ENCODE results near the gene SH3D21. TPM values are rescaled to one million over a fixed set of nuclear protein-coding genes. Genes with fewer than 3 reads are reported as not detected.

SH3D21 gene
- polyA plus RNA-seq (ENCODE audit: insufficient read length in 10 of 10): 1 to 10 TPM; 1.8 to 5.1 (median 3.1) TPM
- long read RNA-seq, donor 1, partial matches to known transcripts: 46 of 46 reads
- long read RNA-seq, donor 1, other reads (novel, unspliced or antisense): 0 of 46 reads
- long read RNA-seq, donor 2: 0 reads
- long read RNA-seq, donor 3: 0 reads
- long read RNA-seq, donor 4: 0 reads
- long read RNA-seq, donor 5: 0 reads
- long read RNA-seq, donor 6: 0 reads
- long read RNA-seq, donor 7: 0 reads
- long read RNA-seq, donor 8, partial matches to known transcripts: 6 of 75 reads
- long read RNA-seq, donor 8, other reads (novel, unspliced or antisense): 69 of 75 reads
- long read RNA-seq, donor 9: 0 reads

DNA sequence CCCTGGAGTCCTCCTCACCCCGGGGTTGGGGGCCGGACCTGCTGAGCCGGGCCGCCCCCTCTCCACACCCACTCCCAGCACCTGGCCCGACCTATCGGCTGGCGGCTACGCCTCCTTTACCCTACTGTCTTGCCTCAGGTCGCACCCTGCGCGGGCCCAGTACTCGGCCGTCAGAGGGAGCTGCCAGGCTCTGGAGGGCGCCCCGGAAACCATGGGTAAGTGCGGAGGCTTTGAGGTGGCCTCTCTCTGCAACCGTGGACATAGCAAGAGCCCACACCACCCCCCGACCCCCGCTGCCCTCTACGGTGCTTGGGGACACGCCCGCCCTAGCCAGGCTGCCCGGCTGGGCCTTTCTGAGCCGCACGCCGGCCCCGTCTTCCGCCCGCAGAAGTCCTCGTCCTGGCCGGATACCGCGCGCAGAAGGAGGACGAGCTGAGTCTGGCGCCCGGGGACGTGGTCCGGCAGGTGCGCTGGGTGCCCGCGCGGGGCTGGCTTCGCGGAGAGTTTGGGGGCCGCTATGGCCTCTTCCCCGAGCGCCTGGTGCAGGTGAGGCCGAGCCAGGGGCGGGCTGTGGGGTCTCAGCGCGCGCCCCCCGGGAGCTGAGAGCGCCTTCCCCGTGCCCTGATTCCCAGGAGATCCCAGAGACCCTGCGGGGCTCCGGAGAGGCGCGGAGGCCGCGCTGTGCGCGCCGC, at the start of gene SH3D21:
Gene SH3D21 (plus strand): TSS at position 159 of the 692 bp plus-strand sequence. CDS start 53 bp downstream, at position 212.
- no peak for DNase-seq

DNA sequence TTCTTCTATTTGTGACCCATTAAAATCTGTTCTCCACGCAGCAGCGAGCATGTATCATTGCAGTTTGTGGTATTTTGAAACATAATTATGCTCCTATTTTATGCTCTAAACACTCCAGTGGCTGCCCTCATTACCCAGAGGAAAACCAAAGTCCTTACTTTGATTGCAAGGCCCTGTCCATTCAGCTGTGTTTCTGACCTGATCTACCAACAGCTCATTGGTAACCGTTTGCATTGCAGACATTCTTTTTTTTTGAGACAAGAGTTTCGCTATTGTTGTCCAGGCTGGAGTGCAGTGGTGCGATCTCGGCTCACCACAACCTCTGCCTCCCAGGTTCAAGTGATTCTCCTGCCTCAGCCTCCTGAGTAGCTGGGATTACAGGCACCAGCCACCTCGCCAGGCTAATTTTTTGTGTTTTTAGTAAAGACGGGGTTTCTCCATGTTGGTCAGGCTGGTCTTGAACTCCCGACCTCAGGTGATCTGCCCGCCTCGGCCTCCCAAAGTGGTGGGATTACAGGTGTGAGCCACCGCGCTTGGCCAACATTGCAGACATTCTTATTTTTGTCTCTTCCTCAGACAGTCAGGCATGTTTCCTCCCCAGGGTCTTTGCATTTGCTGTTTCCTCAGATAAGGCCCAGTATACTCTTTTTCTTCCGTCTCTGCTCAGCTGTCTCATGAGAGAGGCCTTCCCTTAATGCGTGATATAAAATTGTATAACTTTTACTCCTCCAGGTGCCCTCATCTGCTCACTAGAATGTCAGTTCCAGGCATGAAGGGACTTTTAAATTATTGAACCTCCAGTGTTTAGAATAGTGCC, 49.4 kb upstream of the SH3D21 start:
- DNase-seq: no peak

DNA sequence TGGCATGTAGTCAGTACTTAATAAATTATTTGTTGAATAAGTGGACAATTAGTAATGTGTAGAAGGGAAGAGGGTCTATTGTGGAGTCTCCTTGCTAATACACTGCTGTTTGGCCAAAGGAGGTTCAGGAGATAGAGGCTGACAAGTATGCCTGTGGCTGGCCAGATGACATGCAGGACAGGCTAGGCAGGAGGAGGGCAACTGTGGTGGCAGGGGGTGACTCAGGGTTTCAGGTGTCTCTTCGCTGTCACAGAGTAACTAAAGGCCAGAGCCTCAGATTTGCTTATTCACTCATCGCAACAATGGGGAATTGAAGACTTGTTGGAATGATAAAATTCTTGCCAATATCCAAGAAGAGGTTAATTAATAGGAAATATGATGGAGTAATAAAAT, 48.8 kb upstream of the SH3D21 start:
- DNase-seq: no peak

DNA sequence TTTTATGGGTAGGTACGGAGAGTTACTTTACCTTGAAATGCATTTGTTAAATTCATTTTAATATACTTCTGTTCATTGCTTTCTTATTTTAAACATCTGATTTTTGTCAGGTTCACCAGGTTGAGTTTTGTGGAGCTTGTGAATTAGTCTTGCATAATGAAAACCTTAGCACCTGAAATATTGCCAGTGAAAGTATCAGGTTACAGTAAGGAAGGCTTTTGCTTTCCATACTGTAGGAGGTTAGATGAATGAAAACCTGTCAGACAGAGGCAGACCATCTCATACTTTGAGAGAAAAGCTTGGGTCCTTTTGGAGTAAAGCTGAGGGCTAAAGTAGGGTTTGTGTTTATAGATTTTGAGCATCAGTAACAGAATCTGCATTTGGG, 47.2 kb upstream of the SH3D21 start:
- no peak for DNase-seq

DNA sequence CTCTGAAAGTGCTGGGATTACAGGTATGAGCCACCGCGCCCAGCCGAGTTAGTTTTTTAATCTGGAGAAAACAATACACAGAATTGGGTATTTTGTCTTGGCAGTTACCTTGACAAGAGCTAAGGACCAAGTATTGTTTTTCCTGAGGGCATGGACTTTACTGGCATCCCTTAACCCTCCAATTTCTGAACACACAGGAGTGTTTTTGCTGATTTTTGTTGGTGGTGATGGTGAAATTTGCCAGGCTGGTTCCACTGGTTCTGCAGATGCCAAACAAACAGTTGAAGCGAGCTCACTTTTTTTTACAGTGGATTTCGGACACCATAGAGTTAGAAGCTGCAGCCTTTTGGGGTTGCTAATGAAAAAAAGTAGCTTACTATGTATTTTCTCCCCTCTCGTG, 37.2 kb upstream of the SH3D21 start:
- DNase-seq: no peak

GRCh38 chr1:36269408-36269838, 36.7 kb upstream of the SH3D21 start:
- no peak for DNase-seq

DNA sequence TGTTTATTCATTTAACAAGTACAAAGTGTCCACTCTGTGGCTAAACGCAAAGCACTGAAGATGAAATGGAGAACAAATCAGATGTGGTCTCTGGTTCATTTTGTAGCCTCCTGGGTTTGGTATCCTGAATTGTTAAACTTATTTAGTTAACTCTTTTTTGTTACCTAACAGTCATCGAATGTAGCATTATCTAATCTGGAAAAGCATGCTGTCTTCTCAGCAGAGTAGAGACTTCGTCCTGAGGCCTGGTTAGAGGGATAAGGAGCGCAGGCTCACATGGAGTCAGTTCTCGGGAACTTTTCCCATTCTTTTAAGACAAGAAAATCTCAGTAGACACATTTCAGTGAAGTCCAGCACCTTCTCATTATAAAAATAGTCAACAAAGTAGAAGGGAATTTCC, 33.1 kb upstream of the SH3D21 start:
- no peak for DNase-seq

DNA sequence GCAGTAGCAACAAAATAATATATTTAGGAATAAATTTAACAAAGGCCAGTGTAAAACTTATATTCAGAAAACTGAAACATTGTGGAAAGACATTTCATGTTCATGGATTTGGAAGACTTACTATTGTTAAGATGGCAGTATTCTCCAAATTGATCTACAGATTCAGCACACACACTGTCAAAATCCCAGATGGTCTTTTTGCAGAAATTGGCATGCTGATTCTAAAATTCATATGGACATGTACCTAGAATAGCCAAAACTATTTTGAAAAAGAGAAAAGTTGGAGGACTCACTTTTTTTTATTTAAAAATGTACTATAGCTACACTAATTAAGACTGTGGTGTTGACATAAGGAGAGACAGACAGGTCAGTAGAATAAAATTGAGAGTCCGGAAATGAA, 32.0 kb upstream of the SH3D21 start:
- no peak for DNase-seq

DNA sequence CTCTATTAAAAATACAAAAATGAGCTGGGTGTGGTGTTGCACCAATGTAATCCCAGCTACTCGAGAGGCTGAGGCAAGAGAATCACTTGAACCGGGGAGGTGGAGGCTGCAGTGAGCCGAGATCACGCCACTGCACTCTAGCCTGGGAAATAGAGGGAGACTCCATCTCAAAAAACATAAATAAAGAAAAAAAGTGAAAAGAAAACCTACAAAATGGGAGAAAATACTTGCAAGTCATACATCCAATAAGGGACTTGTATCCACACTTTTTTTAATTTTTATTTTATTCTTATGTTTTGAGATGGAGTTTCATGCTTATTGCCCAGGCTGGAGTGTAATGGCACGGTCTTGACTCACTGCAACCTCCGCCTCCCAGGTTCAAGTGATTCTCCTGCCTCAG, 29.5 kb upstream of the SH3D21 start:
- DNase-seq: no peak

GRCh38 chr1:36279110-36279788, 26.9 kb upstream of the SH3D21 start:
- no peak for DNase-seq

- DNase-seq: no peak
Measured at GRCh38 chr1:36279789-36280296, 26.3 kb upstream of the SH3D21 start.

- no peak for DNase-seq
Measured at GRCh38 chr1:36284061-36284460, 22.1 kb upstream of the SH3D21 start.

DNA sequence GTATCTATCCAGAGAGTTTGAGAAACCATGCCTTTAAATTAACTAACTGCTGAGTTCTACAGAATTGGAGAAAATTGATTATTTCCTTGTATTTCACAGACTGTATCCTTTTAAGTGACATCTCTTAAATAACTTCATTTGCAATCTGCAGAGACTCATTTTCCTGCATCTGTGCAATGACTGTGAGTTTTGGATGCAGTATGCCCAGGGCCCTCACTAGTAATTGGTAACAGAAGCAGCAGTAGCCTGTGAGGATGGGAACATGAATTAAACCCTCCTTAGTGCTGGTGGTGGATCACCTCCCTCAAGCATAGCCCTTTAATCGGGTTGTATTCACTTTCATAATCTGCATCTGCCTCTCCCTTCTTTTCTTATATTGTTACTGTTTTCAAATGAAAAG, 21.7 kb upstream of the SH3D21 start:
- no peak for DNase-seq

- DNase-seq: peak; percentile 80 to 89 (median 86)
Measured at GRCh38 chr1:36285443-36286101, 20.6 kb upstream of the SH3D21 start.

DNA sequence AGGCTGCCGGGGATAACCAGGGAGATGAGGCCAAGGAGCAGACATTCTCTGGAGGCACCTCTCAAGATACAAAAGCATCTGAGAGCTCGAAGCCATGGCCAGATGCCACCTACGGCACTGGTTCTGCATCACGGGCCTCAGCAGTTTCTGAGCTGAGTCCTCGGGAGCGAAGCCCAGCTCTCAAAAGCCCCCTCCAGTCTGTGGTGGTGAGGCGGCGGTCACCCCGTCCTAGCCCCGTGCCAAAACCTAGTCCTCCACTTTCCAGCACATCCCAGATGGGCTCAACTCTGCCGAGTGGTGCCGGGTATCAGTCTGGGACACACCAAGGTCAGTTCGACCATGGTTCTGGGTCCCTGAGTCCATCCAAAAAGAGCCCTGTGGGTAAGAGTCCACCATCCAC, 19.4 kb upstream of the SH3D21 start:
- DNase-seq: no peak

DNA sequence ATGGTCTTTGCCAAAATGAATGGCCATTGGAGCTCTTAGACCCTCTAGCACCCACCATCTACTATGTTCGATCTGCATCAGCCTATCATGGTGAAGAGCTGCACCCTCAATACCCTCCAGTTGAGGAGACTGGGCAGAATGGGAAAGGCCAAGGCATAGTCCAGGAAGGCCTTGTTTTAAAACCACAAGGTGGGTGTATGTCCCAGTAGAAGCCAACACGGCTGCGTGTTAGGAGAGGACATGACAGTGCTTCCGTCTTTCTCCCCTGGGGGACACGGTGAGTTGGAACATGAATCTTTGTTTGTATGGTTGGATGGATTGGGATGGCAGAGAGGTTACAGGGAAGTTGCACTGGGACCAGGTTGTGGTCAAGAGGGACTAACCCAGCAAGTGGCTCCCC, 18.6 kb upstream of the SH3D21 start:
- no peak for DNase-seq

- DNase-seq: no peak
Measured at GRCh38 chr1:36295390-36295789, 10.8 kb upstream of the SH3D21 start.

- DNase-seq: no peak
Measured at GRCh38 chr1:36297062-36297461, 9.1 kb upstream of the SH3D21 start.

GRCh38 chr1:36298640-36299039, 7.5 kb upstream of the SH3D21 start:
- no peak for DNase-seq

DNA sequence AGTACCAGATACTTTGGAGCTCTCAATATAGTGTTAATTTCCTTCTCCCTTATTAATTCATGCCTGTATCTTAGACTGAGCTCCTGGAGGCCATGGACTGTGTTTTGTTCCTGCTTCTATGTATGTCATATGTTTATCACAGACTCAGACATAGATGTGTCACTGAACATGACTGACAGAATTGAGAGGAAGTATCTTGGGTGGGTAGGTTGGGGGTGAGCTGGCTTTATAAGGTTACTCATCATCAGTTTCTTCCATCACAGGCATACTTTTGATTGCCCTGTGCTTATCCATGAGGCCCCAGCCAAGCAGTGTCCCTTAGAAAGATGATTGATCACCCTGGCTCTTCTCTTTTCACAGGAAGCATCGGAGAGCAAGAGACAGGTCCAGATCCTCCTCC, 5.6 kb upstream of the SH3D21 start:
- DNase-seq: no peak

GRCh38 chr1:36301220-36301619, 4.9 kb upstream of the SH3D21 start:
- DNase-seq: no peak
